ENCODE data around the gene MFSD2A.
A peak's percentile ranks its signal among the peaks of the same experiment; 100 is the strongest.
"Not testable (repeated sequence)": the region's sequence is repeated elsewhere in the genome, so short reads cannot be mapped to it uniquely, and the experiment has no call there.

The MFSD2A gene

DNA sequence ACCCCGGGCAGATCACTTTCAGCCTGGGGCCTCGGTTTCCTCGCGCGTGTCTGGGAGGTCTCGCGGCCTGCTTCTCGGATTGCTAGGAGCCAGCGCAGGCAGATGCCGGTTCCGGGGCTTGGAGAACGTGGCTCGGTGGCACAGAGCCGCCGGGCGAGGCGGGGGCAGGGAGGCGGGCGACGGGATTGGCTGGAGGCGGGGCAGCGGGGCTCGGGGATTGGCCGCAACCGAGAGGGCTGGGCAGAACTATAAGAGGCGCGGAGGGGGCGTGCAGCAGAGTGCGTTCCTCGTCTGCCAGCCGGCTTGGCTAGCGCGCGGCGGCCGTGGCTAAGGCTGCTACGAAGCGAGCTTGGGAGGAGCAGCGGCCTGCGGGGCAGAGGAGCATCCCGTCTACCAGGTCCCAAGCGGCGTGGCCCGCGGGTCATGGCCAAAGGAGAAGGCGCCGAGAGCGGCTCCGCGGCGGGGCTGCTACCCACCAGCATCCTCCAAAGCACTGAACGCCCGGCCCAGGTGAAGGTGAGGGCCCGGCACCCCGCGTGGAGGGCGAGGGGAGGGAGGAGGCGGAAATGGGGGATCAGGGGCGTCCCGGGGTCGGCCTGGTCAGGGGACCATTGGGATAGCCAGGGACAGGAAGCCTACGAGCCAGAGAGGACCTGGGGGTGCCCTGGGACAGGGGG is at the start of gene MFSD2A:
MFSD2A (plus strand) TSS at position 276 of the 677 bp plus-strand sequence; CDS start at position 424, 148 bp downstream.
- peak; percentile 90 for DNase-seq

DNA sequence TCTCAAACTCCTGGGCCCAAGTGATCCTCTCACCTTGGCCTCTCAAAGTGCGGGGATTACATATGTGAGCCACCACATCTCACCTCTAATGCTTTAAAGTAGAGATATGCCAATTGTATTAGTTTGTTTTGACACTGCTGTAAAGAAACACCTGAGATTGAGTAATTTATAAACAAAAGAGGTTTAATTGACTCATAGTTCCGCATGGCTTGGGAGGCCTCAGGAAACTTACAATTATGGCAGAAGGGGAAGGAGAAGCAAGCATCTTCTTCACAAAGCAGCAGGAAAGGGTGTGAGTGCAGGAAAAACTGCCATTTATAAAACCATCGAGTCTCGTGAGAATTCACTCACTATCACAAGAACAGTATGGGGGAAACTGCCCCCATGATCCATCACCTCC is 49.8 kb upstream of the MFSD2A start:
- no peak for DNase-seq

- no peak for DNase-seq
Measured at GRCh38 chr1:39907528-39908453, 47.2 kb upstream of the MFSD2A start.

GRCh38 chr1:39908534-39908933 is 46.4 kb upstream of the MFSD2A start:
- DNase-seq = no peak

DNA sequence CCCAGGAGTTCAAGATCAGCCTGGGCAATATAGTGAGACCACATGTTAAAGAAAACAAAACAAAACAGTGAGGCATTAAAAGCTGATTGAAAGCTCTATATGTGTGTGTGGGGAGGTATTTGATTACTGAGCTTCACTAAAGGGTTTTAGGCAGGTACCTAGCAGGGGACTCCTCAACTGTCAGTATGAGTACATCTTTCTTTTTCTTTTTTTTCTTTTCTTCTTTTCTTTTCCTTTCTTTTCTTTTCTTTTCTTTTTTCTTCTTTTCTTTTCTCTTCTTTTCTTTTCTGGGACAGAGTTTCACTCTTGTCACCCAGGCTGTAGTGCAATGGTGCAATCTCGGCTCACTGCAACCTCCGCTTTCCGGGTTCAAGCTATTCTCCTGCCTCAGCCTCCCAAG is 44.7 kb upstream of the MFSD2A start:
- no peak for DNase-seq

- DNase-seq = not testable (repeated sequence)
Measured at GRCh38 chr1:39913136-39913535, 41.8 kb upstream of the MFSD2A start.

DNA sequence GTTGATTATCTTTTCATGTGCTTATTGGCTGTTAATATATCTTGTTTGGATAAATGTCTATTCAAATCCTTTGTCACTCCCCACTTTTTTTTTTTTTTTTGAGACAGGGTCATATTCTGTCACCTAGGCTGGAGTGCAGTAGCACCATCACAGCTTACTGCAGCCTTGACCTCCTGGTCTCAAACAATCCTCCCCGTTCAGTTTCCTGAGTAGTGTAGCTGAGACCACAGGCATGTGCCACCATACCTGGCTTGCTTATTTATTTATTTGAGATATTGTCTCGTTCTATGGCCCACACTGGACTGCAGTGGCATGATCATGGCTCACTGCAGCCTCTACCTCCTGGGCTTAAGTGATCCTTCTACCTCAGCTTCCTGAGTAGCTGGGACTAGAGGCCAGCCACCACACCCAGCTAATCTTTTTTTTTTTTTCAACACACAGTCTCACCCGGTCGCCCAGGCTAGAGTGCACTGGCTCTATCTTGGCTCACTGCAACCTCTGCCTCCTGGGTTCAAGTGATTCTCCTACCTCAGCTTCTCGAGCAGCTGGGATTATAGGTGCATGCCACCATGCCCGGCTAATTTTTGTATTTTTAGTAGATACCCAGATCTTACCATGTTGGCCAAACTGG is 39.3 kb upstream of the MFSD2A start:
- DNase-seq = no peak

DNA sequence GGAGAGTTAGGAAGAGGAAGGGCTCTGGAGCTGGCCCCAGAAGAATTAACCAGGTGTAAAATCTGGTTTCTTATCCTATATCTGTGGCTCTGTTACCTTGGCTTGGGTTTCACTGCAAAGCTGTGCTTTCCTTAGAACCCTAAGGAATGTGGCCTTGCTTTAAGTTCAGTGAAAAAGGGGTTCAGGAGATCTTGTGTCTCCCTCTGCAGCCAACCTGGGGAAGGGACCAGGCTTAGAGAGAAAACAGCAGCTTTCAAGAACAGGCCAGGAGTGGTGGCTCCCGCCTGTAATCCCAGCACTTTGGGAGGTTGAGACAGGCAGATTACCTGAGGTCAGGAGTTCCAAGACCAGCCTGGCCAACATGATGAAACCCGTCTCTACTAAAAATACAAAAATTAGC is 37.1 kb upstream of the MFSD2A start:
- DNase-seq = no peak

- peak; percentile 77 for DNase-seq
Measured at GRCh38 chr1:39919545-39919944, 35.4 kb upstream of the MFSD2A start.

DNA sequence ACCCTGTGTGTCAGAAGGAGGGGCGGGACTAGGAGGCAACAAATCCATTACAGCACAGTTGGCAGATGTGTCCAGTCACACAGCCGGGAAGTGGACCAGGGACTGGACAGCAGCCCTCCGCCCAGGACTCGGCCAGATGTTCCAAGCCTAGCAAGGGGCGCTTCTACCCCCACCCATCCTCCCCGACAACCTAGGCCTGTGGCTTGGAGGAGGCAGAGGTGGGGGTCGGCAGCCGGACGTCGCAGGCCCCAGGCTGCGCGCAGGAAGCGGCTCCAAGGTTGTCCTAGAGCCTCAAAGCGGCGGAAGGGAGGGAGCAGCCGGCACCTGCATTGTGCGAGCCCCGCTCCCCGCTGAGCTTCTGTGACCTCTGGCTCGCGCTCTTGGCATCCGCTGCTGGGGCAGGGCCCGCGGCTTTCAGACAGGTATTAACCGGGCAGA is 32.7 kb upstream of the MFSD2A start:
- DNase-seq = no peak

GRCh38 chr1:39925721-39926342 is 29.1 kb upstream of the MFSD2A start:
- no peak for DNase-seq

DNA sequence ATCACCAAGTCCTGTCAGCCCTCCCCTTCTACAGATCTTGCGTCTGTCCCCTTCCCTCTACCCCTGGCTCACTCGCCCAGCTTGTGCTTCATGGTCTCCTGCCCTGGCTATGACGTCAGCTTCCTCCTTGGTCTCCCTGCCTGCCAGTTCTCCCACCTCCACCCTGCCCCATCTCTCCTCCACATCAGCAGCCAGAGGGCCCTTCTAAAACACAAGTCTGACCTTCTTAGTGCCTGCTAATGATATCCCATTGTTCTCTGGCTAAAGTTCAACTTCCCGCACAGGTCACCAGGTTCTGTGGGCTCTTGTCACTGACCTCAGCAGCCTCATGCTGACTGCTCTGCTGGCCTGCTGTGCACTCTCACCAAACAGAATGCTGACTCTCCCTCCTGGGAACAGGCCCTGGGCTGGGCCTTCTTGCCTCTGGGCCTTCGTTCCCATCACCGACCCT is 28.6 kb upstream of the MFSD2A start:
- no peak for DNase-seq

DNA sequence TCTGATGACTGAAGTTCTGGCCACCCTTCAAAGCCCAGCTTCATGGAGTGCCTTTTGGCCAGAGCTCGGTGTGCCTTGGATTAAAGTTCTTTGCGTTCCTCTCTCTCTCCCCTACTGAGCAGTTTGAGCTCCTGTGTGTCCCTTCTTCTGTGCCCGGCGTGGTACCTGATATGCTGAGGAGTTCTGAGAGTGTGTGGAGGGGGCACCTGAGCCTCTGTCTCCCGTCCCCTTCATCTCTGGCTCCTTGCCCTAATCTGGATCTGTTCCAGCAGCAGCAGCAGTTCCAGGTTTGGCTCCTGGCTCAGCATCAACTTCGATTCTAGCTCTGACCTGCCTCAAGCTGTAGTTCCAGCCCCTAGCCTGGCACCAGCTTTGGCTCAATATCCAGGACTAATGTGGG is 28.1 kb upstream of the MFSD2A start:
- no peak for DNase-seq

- DNase-seq = no peak
Measured at GRCh38 chr1:39927538-39927937, 27.4 kb upstream of the MFSD2A start.

DNA sequence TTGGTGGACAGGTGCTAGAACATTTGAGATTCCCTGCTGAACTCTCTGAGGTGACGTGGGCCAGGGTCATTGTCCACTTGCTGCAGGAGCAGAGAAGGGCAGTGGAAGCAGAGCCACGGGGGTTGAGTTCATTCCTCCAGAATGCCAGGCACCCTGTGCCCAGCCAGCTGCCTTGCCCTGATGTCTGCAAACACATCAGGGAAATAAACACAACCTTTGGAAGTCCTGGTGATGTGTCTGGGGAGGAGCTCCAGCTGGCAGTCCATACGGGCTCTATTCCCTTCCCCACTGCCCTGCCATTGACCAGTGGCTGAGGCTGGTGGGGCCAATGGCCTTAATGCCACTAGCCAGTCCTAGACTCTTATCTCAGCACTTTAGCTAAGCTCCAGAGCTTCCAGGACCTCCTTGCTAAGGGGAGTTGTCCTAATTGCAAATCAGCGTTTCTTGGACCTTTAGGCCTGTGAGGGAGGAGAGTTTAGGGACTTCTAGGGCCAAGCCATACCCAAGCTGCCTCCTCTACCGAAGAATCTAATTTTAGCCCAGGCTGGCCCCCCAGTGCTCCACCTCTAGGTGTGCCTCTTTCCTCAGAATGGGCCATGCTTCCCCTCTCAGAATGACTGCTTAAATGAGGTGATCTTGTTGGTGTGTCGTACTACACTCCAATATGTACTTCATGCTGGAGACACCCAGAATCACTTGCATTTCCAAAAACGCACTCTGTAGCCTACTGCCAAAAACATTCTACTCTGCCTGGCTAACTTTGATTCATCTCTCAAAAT is 25.9 kb upstream of the MFSD2A start:
- no peak for DNase-seq

- DNase-seq = no peak
Measured at GRCh38 chr1:39933956-39934941, 20.7 kb upstream of the MFSD2A start.

DNA sequence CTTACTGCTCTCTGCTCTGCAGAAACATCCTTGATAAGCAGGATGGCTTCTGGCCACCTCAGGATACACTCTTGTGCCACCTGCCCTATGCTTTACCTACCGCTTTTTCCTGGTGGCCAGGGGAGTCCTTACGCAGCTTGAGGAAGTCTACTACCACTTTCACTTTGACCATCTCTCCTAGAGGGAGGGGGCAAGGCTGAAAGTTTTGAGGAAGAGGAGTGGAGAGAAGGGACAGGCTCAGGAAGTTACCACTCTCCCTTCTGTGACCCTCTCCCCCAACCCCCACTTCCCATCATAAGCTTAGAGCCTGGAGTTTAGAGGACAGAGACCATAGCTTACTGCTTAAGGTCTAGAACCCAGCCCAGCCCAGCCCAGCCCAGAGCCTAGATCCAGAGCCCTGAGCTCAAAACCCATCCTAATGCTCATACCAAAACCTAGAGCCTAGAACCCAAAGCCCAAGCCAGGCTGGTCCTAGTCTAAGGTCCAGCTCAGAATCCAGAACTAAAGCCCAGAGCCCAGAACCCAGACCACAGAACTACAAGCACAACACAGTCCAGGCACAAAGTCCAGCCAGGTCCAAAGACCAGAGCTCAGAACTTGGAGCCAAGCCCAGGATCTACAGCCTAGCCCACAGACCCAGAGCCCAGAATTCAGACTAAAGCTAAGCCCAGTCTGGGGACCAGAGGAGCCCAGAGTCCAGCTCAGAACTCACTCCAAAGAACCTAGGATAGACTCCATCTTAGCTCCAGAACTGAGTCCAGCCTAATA is 18.0 kb upstream of the MFSD2A start:
- DNase-seq = no peak

DNA sequence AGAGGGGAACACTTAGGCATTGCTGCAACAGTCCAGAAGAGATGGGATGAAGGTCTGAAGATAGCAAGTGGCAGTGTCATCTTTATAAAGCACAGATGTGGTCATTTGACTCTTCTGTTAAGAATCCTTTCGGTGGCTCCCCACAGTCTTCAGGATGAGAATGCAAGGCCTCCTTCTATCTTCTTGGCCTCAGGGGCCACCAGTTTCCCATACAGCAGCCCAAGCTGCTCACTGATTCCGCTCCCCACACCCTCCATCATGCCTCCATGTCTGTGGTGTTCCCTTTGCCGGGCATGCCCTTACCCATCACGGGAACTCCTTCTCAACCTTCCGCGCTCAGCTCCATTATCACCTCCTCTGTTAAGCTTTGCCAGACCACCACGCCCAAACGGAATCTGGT is 16.1 kb upstream of the MFSD2A start:
- no peak for DNase-seq

GRCh38 chr1:39940253-39940652 is 14.7 kb upstream of the MFSD2A start:
- DNase-seq = no peak

Measured in CD4-positive, alpha-beta T cell treated with Interleukin-10 for 1 hour (primary cell).